ENCODE measurements around the gene MTHFS.
"Not testable (repeated sequence)": the region's sequence is repeated elsewhere in the genome, so short reads cannot be mapped to it uniquely, and the experiment has no call there.

DNA sequence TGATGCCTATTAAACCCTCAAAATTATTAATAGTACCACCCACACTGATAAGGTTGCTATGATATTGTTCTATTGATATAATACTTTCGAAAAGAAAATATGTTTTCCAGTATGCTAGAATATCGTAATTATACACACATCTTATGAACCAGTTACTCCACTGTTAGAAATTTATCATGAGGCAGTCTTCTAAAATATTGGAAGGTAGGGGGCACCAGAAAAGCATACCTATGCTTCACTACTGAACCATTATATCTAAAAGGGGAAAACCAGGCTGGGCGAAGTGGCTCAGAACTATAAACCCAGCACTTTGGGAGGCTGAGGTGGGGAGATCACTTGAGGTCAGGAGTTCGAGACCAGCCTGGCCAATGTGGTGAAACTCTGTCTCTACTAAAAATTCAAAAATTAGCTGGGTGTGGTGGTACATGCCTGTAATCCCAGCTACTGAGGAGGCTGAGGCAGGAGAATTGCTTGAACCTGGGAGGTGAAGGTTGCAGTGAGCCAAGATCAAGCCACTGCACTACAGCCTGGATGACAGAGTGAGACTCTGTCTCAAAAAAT, 4.1 kb upstream of the MTHFS start:
- TF ChIP-seq SP1, ELF4 (IDR thresholded peaks at IDR 0.05): not testable (repeated sequence)

Data from HEK293T (cell line).